ENCODE data around the gene SMYD3. TPM values are rescaled to one million over a fixed set of nuclear protein-coding genes. Genes with fewer than 3 reads are reported as not detected.
"Not testable (repeated sequence)": the region's sequence is repeated elsewhere in the genome, so short reads cannot be mapped to it uniquely, and the experiment has no call there.

SMYD3 gene
- total RNA-seq, 1 donor from 2014 or later, result 23.5 TPM

DNA sequence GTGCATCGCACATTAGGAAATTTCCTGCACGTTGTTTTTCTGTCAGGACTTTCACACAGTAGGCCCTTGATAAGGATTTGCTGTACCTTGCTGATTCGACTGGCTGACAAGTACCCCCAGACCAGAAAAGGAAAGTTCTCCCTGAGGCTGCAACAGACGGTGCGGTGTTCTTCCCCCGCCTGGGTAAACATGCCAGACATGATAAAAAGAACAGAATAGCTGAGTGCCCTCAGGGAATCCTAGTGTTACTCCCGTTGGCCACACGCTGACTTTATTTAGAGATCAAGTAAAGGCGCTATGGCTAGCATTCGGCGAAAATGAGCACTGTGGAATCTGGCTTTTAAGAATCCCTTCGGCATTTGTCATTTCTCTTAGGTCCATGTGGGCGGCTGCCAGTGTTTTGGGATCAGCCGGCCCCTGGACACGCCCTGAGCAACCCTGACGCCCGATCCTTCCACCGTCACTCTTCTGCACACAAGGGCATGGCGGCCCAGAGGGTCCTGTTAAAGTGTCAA lies 744.6 kb downstream of the SMYD3 start:
- DNase-seq, result no peak

DNA sequence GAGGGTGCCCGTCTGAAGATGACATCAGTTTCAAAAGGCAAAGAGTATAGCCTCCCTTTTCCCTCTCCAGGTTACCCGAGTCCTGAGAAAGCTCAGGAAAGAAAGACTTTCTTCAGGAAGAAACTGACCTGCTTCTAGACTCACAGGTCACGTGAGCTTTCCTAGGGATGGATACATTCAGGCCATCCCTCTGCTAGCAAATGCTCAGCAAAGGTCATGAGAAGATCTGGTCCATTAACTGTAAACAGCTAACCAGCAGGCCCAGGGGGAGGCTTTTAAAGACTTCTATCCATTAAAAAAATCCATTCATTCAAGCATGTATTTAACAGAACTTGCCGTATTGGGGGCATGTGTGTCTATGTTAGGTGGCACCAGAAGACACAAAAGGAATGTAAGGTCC lies 746.8 kb downstream of the SMYD3 start:
- no peak for DNase-seq

DNA sequence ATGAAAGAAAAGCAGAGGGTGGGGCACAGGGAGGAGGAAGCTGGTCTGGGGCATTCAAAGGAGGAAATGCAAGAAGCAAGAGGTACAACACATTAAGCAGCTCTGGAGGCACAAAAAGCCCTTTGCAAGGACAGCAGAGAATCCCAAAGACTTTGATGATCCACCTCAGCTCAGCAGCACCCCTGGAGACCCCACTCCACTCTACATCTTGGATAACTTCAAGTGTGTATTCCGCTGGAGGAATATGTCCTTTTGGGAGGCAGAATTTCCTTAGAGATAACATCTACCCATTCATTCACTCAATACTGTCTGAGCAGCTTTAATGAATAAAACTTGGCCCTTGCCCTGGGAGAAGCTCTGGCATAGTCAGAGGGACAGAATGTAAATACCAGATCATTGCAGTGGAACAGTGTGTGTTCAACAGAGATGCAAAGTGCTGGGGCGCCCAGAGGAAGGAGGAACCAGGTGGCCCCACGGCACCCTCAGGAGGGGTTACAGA lies 752.6 kb downstream of the SMYD3 start:
- DNase-seq, result no peak

DNA sequence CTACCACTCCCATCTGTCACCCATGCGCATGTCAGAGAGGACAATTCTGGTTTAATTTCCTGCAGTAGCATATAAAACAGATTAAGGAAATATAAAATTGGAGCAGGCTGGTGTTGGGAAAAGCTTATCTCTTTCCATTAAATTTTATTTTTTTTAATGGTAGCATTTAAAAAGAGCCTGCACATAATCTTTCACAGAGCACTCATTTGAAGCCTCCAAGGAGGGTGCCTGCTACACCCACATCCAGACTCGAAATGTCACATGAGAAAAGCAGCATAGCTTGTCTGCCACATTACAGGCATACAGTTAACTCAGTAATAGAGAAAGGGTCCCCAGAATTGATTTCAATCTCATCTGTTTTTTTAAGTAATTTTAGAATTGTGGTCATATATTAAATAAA lies 753.3 kb downstream of the SMYD3 start:
- no peak for DNase-seq

GRCh38 chr1:245752561-245752960 lies 754.5 kb downstream of the SMYD3 start:
- no peak for DNase-seq

GRCh38 chr1:245751726-245752470 lies 755.2 kb downstream of the SMYD3 start:
- no peak for DNase-seq

DNA sequence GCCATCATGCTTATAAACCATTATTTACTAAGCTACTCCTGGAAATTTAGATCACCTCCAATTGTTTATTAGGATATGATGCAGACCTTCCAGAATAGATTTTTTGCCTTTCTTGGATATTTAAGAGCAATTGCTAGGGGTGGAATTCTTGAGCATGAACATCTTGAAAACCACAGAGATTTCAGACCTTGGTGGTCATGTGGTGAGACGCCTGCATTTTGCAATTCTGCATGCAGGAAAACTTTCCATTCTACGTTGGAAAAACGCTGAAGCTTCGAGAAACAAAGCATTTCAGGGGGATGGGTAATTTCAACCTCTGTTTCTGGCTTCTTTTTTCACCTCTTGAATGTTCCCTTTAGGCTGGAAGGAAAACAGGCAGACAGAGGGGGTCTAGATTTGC lies 756.0 kb downstream of the SMYD3 start:
- no peak for DNase-seq

DNA sequence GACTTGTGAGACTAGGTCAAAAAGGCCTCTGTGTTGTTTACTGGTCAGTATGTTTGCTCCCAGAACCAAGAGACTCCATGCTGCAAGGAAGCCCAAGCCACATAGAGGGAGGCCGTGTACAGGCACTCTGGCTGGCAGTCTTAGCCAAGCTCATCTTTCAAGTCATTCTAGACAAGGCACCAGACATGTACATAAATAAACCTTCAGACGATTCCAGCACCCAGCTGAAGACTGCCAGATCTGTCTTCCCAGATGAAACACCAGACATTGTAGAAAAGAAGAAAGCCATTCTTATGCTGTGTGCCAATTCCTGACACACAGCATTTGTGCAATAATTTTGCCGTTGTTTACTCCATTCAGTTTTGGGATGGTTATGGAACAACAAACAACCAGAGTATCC lies 756.8 kb downstream of the SMYD3 start:
- no peak for DNase-seq

GRCh38 chr1:245749053-245749452 lies 758.0 kb downstream of the SMYD3 start:
- DNase-seq, result no peak

DNA sequence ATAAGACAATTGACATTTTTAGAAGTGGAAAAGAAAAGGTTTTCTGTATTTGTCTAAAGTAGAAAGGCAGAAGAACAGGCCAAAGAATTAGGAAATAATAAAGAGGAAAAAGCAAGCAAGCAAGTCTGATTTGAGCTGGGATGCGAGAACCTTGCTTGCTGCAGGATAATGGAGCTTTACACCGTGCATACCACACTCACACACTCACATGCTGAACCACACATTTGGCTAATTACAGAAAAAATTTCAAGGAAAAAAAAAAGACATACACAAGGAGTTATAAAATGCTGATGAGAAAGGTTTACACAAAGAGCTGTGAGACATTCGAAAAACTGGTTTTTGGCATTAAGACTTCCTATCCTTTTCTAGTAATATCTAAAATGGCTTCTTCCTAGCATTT lies 758.4 kb downstream of the SMYD3 start:
- no peak for DNase-seq

DNA sequence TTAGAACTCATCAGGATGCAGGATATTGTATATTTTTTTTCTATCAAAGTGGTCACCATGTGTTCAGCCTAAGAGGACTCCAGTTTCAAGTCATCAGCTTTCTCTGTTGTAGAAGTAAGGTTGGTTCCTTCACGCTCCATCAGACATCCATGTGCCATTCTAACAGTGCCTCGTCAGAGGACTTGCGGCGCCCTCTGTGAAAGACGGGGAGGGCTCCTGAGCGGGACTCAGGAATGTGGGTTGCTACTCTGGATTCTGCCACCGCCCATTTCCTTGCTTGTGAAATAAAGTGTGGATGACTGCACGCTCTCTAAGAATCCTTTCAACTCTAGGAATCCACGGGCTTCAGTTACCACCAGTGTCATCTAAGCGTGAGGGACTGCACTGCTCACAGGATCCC lies 758.8 kb downstream of the SMYD3 start:
- DNase-seq, result no peak

GRCh38 chr1:245742896-245743295 lies 764.2 kb downstream of the SMYD3 start:
- DNase-seq, result no peak

- DNase-seq, result not testable (repeated sequence)
These were observed 766.7 kb downstream of the SMYD3 start for GRCh38 chr1:245740336-245740735.

- DNase-seq, result no peak
These were observed 776.3 kb downstream of the SMYD3 start for GRCh38 chr1:245730801-245731200.

DNA sequence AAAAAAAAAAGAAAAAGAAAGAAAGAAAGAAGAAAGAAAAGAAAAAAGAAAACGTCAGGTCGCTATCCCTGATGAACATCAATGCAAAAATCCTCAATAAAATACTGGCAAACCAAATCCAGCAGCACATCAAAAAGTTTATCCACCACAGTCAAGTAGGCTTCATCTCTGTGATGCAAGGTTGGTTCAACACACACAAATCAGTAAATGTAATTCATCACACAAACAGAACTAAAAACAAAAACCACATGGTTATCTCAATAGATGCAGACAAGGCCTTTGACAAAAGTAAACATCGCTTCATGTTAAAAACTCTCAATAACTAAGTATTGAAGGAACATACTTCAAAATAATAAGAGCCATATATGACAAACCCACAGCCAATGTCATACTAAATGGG lies 779.0 kb downstream of the SMYD3 start:
- not testable (repeated sequence) for DNase-seq

- DNase-seq, result no peak
These were observed 785.6 kb downstream of the SMYD3 start for GRCh38 chr1:245721488-245721887.

GRCh38 chr1:245718951-245719350 lies 788.1 kb downstream of the SMYD3 start:
- no peak for DNase-seq

DNA sequence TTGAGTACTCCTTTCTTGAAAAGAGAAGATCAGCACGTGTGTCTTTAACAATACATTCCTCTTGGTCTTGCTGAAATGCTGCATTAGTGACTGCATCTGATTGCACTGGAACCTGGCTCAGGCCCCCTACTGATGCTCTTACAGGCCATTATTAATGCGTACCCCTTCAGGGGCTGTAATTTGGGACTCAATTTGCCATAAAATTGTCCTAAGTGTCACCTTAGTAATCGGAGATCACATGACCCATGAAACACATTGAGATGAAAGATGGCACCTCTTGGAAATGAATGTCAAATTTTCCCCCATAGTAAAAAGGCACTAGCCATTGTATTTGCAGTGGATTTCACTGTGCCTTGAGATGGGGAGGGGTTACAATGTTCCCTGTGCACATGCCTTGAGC lies 789.0 kb downstream of the SMYD3 start:
- DNase-seq, result no peak

GRCh38 chr1:245717611-245718010 lies 789.5 kb downstream of the SMYD3 start:
- no peak for DNase-seq

- DNase-seq, result no peak
These were observed 790.5 kb downstream of the SMYD3 start for GRCh38 chr1:245716561-245716960.

- DNase-seq, result no peak
These were observed 791.1 kb downstream of the SMYD3 start for GRCh38 chr1:245715970-245716369.

- DNase-seq, result no peak
These were observed 791.8 kb downstream of the SMYD3 start for GRCh38 chr1:245715291-245715701.

DNA sequence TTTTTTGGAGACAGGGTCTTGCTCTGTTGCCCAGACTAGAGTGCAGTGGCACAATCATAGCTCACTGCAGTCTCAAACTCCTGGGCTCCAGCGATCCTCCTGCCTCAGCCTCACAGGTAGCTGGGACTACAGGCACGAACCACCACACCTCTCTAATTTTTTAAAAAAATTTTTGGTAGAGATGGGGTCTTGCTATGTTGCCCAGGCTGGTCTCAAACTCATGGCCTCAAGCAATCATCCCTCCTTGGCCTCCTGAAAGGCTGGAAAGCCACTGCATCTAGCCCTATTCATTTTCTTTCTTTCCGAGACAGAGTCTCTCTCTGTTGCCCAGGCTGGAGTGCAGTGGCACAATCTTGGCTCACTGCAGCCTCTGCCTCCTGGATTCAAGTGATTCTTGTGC lies 793.1 kb downstream of the SMYD3 start:
- not testable (repeated sequence) for DNase-seq

Data from tongue (tissue), 2 donors.